ENCODE measurements around the gene KIF2A. TPM values are rescaled to one million over a fixed set of nuclear protein-coding genes. Genes with fewer than 3 reads are reported as not detected.

Gene KIF2A
- total and polyA plus RNA-seq, 2 of the 13 experiments (the other 11 are each of a cell fraction or from before 2014, with no cell fraction given) = 8.5 to 19.2 TPM

DNA sequence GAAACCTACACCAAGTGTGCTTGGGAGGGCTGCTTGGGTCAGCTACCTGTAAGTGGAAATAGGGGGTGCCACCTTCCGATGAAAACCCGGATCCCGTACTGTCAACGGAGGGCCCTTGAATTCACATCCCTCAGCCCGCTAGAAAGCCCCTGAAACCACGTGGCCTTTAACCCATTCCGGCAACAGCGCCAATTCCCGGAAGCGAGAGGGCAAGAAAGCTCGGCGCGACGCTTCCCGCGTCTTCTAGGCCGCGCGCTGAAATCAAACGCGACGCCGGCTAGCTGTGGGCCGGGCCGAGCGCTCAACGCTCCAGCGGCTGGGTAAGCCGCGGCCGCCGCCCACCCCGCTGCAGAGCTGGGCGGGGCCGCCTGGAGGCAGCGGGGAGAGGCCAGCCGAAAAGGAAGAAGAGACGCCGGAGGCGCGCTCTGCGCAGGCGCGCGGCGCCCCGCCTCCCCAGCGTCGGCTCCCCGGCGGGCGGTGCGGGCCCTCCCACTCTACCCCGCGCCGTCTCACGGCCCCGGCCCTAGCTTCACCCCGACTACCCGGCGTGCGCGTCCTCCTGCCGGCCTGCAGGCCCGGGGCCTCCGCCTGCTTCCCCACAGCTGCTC, at the start of gene KIF2A (continued):
- TF ChIP-seq BCL6 (CRISPR knock-in tag; IDR thresholded peaks at IDR 0.05) = no peak
- no peak for TF ChIP-seq FOXP1 (IDR thresholded peaks at IDR 0.05)
- no peak for TF ChIP-seq FOXP1 (CRISPR knock-in tag; IDR thresholded peaks at IDR 0.05)
- no peak for TF ChIP-seq DNMT3B (CRISPR knock-in tag; conservative IDR thresholded peaks at IDR 0.05)
- TF ChIP-seq, protein P1, sequence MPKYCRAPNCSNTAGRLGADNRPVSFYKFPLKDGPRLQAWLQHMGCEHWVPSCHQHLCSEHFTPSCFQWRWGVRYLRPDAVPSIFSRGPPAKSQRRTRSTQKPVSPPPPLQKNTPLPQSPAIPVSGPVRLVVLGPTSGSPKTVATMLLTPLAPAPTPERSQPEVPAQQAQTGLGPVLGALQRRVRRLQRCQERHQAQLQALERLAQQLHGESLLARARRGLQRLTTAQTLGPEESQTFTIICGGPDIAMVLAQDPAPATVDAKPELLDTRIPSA (CRISPR knock-in tag; IDR thresholded peaks at IDR 0.05; ENCODE audit: borderline replicate concordance) = 0 out of 2 replicates have a peak, but pooled peaks have one; percentile 70
- no peak for TF ChIP-seq ZNF660 (CRISPR knock-in tag; IDR thresholded peaks at IDR 0.05; ENCODE audit: borderline replicate concordance, low read depth)
- no peak for TF ChIP-seq NR2F2 (IDR thresholded peaks at IDR 0.05; ENCODE audit: borderline replicate concordance, low read depth)
- TF ChIP-seq ZNF251 (CRISPR knock-in tag; IDR thresholded peaks at IDR 0.05) = no peak
- TF ChIP-seq ZNF746 (CRISPR knock-in tag; IDR thresholded peaks at IDR 0.05) = no peak; the same call in 1 of the 2 replicates
- TF ChIP-seq AKAP8 (CRISPR knock-in tag; IDR thresholded peaks at IDR 0.05) = peak; percentile 20; the same call in 1 of the 2 replicates
- TF ChIP-seq, protein P2, sequence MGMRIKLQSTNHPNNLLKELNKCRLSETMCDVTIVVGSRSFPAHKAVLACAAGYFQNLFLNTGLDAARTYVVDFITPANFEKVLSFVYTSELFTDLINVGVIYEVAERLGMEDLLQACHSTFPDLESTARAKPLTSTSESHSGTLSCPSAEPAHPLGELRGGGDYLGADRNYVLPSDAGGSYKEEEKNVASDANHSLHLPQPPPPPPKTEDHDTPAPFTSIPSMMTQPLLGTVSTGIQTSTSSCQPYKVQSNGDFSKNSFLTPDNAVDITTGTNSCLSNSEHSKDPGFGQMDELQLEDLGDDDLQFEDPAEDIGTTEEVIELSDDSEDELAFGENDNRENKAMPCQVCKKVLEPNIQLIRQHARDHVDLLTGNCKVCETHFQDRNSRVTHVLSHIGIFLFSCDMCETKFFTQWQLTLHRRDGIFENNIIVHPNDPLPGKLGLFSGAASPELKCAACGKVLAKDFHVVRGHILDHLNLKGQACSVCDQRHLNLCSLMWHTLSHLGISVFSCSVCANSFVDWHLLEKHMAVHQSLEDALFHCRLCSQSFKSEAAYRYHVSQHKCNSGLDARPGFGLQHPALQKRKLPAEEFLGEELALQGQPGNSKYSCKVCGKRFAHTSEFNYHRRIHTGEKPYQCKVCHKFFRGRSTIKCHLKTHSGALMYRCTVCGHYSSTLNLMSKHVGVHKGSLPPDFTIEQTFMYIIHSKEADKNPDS (CRISPR knock-in tag; IDR thresholded peaks at IDR 0.05) = no peak
- TF ChIP-seq ARNT (IDR thresholded peaks at IDR 0.05) = no peak
- TF ChIP-seq, protein P3, sequence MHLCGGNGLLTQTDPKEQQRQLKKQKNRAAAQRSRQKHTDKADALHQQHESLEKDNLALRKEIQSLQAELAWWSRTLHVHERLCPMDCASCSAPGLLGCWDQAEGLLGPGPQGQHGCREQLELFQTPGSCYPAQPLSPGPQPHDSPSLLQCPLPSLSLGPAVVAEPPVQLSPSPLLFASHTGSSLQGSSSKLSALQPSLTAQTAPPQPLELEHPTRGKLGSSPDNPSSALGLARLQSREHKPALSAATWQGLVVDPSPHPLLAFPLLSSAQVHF (CRISPR knock-in tag; IDR thresholded peaks at IDR 0.05) = peak; percentile 87
- peak; percentile 71 for TF ChIP-seq PHF20 (CRISPR knock-in tag; IDR thresholded peaks at IDR 0.05)
- no peak for TF ChIP-seq ZNF136 (CRISPR knock-in tag; IDR thresholded peaks at IDR 0.05; ENCODE audit: low read depth)
- TF ChIP-seq, protein P4, sequence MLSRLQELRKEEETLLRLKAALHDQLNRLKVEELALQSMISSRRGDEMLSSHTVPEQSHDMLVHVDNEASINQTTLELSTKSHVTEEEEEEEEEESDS (CRISPR knock-in tag; IDR thresholded peaks at IDR 0.05; ENCODE audit: borderline replicate concordance) = 0 out of 2 replicates have a peak, but pooled peaks have one; percentile 82
- TF ChIP-seq, protein P5, sequence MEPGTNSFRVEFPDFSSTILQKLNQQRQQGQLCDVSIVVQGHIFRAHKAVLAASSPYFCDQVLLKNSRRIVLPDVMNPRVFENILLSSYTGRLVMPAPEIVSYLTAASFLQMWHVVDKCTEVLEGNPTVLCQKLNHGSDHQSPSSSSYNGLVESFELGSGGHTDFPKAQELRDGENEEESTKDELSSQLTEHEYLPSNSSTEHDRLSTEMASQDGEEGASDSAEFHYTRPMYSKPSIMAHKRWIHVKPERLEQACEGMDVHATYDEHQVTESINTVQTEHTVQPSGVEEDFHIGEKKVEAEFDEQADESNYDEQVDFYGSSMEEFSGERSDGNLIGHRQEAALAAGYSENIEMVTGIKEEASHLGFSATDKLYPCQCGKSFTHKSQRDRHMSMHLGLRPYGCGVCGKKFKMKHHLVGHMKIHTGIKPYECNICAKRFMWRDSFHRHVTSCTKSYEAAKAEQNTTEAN (CRISPR knock-in tag; conservative IDR thresholded peaks at IDR 0.05) = no peak
- TF ChIP-seq PAF1 (CRISPR knock-in tag; IDR thresholded peaks at IDR 0.05) = no peak
- TF ChIP-seq CEBPB (IDR thresholded peaks at IDR 0.05; ENCODE audit: borderline replicate concordance, low read depth, low read length) = no peak
- peak; percentile 98 for TF ChIP-seq ATF7-NPFF (CRISPR knock-in tag; IDR thresholded peaks at IDR 0.05; ENCODE audit: low read depth)
- TF ChIP-seq, protein P6, sequence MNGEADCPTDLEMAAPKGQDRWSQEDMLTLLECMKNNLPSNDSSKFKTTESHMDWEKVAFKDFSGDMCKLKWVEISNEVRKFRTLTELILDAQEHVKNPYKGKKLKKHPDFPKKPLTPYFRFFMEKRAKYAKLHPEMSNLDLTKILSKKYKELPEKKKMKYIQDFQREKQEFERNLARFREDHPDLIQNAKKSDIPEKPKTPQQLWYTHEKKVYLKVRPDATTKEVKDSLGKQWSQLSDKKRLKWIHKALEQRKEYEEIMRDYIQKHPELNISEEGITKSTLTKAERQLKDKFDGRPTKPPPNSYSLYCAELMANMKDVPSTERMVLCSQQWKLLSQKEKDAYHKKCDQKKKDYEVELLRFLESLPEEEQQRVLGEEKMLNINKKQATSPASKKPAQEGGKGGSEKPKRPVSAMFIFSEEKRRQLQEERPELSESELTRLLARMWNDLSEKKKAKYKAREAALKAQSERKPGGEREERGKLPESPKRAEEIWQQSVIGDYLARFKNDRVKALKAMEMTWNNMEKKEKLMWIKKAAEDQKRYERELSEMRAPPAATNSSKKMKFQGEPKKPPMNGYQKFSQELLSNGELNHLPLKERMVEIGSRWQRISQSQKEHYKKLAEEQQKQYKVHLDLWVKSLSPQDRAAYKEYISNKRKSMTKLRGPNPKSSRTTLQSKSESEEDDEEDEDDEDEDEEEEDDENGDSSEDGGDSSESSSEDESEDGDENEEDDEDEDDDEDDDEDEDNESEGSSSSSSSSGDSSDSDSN (CRISPR knock-in tag; IDR thresholded peaks at IDR 0.05) = peak; percentile 95; the same call in 1 of the 2 replicates
- TF ChIP-seq CHCHD3 (CRISPR knock-in tag; IDR thresholded peaks at IDR 0.05) = 0 out of 2 replicates have a peak, but pooled peaks have one; percentile 69
